ENCODE measurements around the gene FAM89B. TPM values are rescaled to one million over a fixed set of nuclear protein-coding genes. Genes with fewer than 3 reads are reported as not detected.

Gene FAM89B
- total and polyA plus RNA-seq, 2 of the 8 experiments (the other 6 are each of a cell fraction or from before 2014, with no cell fraction given), result 15.8 to 32.4 TPM

GRCh38 chr11:65611758-65612603 lies 39.6 kb downstream of the FAM89B start (continued):
- TF ChIP-seq KDM5A (IDR thresholded peaks at IDR 0.05; ENCODE audit: low read length), result no peak
- TF ChIP-seq BACH1 (IDR thresholded peaks at IDR 0.05; ENCODE audit: low read length), result no peak
- TF ChIP-seq JUN (IDR thresholded peaks at IDR 0.05; ENCODE audit: low read depth, low read length), result no peak
- TF ChIP-seq HDAC6 (IDR thresholded peaks at IDR 0.05; ENCODE audit: low read depth, low read length), result no peak
- no peak for TF ChIP-seq RFX5 (IDR thresholded peaks at IDR 0.05; ENCODE audit: borderline replicate concordance, low read depth, low read length)
- no peak for TF ChIP-seq SIN3A (conservative IDR thresholded peaks at IDR 0.05 in 1 of 2, IDR thresholded peaks at IDR 0.05 in 1 of 2; ENCODE audit: low read depth in 1 of 2, low read length in 2 of 2)
- no peak for TF ChIP-seq POLR2AphosphoS5 (IDR thresholded peaks at IDR 0.05; ENCODE audit: low read depth, low read length)

All from H1 (cell line).